K562 (cell line): ENCODE measurements around the gene PTPRT. TPM values are rescaled to one million over a fixed set of nuclear protein-coding genes. Genes with fewer than 3 reads are reported as not detected.

Experiments used
- ATAC-seq: fragments of 200-7000 bp; cut with Tn5 transposase; 3 replicates; pipeline ENCODE4 v1.9.1; 2020; ENCODE audit warnings: moderate library complexity
- BruUV-seq: library from RNA; stranded (reverse); fragments of 400-500 nt; replicated peaks from 2 replicates; lab custom pipeline; 2021; lab: Mats Ljungman, UMichigan
- CTCF ChIA-PET: fragments of 300-600 bp; formaldehyde crosslinking; extraction: SDS; loops from one replicate; lab custom pipeline; 2021; ENCODE audit warnings: low intra/inter-chr PET ratio; lab: Yijun Ruan, JAX
- POLR2A ChIA-PET: fragments of 300-600, 350-650 bp; sonication (Branson Sonifier 250); formaldehyde crosslinking; extraction: SDS; loops from one replicate; lab custom pipeline; 2021; ENCODE audit warnings: antibody characterized with exemption, inconsistent platforms; lab: Yijun Ruan, JAX
- DNase-seq, 4 experiments: peaks; one replicate each; pipeline versions ENCODE4 v3.0.0 to v3.0.0-alpha.2; 2011 to 2018; ENCODE audit warnings: low spot score in 3 of 4, mixed read lengths in 3 of 4; ENCODE audit errors: extremely low read depth in 1 of 4
- FAIRE-seq: peaks from 2 replicates; lab custom pipeline; 2011; peaks lifted over from hg19 to GRCh38; lab: Jason Lieb, UNC
- H2AFZ ChIP-seq: 2 replicates; pipeline ENCODE4 v1.6.0; 2011; ENCODE audit warnings: low read depth, low read length, control low read depth, inconsistent platforms
- H3K27ac ChIP-seq: fragments of 200-600 bp; 3 replicates; pipeline ENCODE4 v1.8.0; 2011; ENCODE audit warnings: low read depth, mild to moderate bottlenecking, control low read depth, inconsistent platforms, low read length, moderate library complexity, mixed read lengths; ENCODE audit errors: extremely low read depth
- H3K27me3 ChIP-seq, 2 experiments: fragments of 300-600 bp in 1 of 2; 2 replicates in 1 of 2; 3 replicates in 1 of 2; pipeline versions ENCODE4 v1.6.0 to v1.8.0; 2011; ENCODE audit warnings: inconsistent platforms in 2 of 2, low read length in 2 of 2, mild to moderate bottlenecking in 1 of 2, mixed read lengths in 1 of 2, moderate library complexity in 1 of 2; ENCODE audit not compliant: control insufficient read depth in 2 of 2, insufficient read depth in 2 of 2
- H3K36me3 ChIP-seq: fragments of 300-600 bp; 3 replicates; pipeline ENCODE4 v1.8.0; 2011; ENCODE audit warnings: mild to moderate bottlenecking, low read length, inconsistent platforms; ENCODE audit not compliant: control insufficient read depth, insufficient read depth
- H3K4me1 ChIP-seq, 2 experiments: fragments of 200-600 bp in 1 of 2; replicated peaks in 1 of 2; 2 replicates in 1 of 2; 3 replicates in 1 of 2; pipeline versions ENCODE4 v1.5.1 to v1.8.0; 2011; ENCODE audit warnings: inconsistent platforms in 2 of 2, low read length in 2 of 2, mild to moderate bottlenecking in 1 of 2, mixed read lengths in 1 of 2, moderate library complexity in 1 of 2; ENCODE audit not compliant: control insufficient read depth in 2 of 2, insufficient read depth in 2 of 2
- H3K4me2 ChIP-seq: 2 replicates; pipeline ENCODE4 v1.6.1; 2011; ENCODE audit warnings: low read length, control low read depth, inconsistent platforms, mixed read lengths; ENCODE audit not compliant: insufficient read depth
- H3K4me3 ChIP-seq: fragments of 200-600 bp; sonication (generic), shearing (Covaris generic); 2 replicates; pipeline ENCODE4 v1.5.1; 2016; ENCODE audit warnings: control low read depth, inconsistent platforms
- H3K79me2 ChIP-seq: fragments of 200-600 bp; 3 replicates; pipeline ENCODE4 v1.8.0; 2011; ENCODE audit warnings: low read length, inconsistent platforms; ENCODE audit not compliant: control insufficient read depth, insufficient read depth
- H3K9ac ChIP-seq, 2 experiments: 2 replicates each; pipeline versions ENCODE4 v1.6.0 to v1.6.1; 2011; ENCODE audit warnings: low read depth in 2 of 2, low read length in 2 of 2, control low read depth in 1 of 2, inconsistent platforms in 1 of 2, mild to moderate bottlenecking in 1 of 2, mixed read lengths in 1 of 2; ENCODE audit not compliant: insufficient read depth in 1 of 2
- H3K9me1 ChIP-seq: one replicate; pipeline ENCODE4 v1.6.0; 2011; ENCODE audit warnings: inconsistent platforms, mild to moderate bottlenecking, low read length, moderate library complexity; ENCODE audit not compliant: control insufficient read depth, insufficient read depth
- H3K9me3 ChIP-seq: replicated peaks from 2 replicates; pipeline ENCODE4 v1.5.1; 2011; ENCODE audit warnings: low read depth, low read length, inconsistent platforms; ENCODE audit not compliant: control insufficient read depth, insufficient read depth
- H4K20me1 ChIP-seq: replicated peaks from 2 replicates; pipeline ENCODE4 v1.6.1; 2011; ENCODE audit warnings: low read length, inconsistent platforms, mixed read lengths; ENCODE audit not compliant: control insufficient read depth, insufficient read depth
- ATF7 ChIP-seq: fragments of 450-650 bp; IDR thresholded peaks from 2 replicates; pipeline ENCODE4 v1.7.1; 2014; ENCODE audit warnings: mild to moderate bottlenecking, moderate library complexity
- BRD4 ChIP-seq: fragments of 200-600 bp; sonication (generic); IDR thresholded peaks from 2 replicates; pipeline ENCODE4 v1.6.1; 2017; ENCODE audit warnings: inconsistent platforms
- CBX8 ChIP-seq: fragments of 200-600 bp; sonication (generic); IDR thresholded peaks from 2 replicates; pipeline ENCODE4 v1.6.1; 2012; ENCODE audit warnings: borderline replicate concordance, mixed run types, low read depth, mild to moderate bottlenecking, moderate library complexity, mixed read lengths, low read length, control low read depth, inconsistent platforms; ENCODE audit not compliant: poor library complexity, severe bottlenecking; ENCODE audit errors: extremely low read depth
- FIP1L1 ChIP-seq: fragments of 200-400 bp; formaldehyde crosslinking; IDR thresholded peaks from 2 replicates; pipeline ENCODE4 v1.6.1; 2018; ENCODE audit warnings: mild to moderate bottlenecking, low read depth, low read length; ENCODE audit not compliant: poor library complexity, severe bottlenecking
- HLTF ChIP-seq: fragments of 450-650 bp; IDR thresholded peaks from 2 replicates; pipeline ENCODE4 v1.6.1; 2016
- PYGO2 ChIP-seq: fragments of 450-650 bp; IDR thresholded peaks from 2 replicates; pipeline ENCODE4 v1.6.1; 2016; ENCODE audit warnings: mild to moderate bottlenecking, missing genetic modification characterization, moderate library complexity, missing compliant biosample characterization
- TFAM ChIP-seq: fragments of 250-450 bp; sonication (Bioruptor Pico); conservative IDR thresholded peaks from 2 replicates; pipeline ENCODE4 v1.5.0; 2021; ENCODE audit warnings: mild to moderate bottlenecking, moderate library complexity
- WGBS: fragments of 100-300 bp; shearing (Covaris generic); methylation state at CpG from one replicate; pipeline ENCODE4 v1.1.6; 2016; ENCODE audit warnings: low coverage, mixed read lengths; ENCODE audit not compliant: insufficient coverage; ENCODE audit errors: missing lambda C conversion rate; 5-methylcytosine and 5-hydroxymethylcytosine counted together
- in situ Hi-C: fragments of 300-500 bp; cut with MboI; formaldehyde crosslinking; loops from 4 replicates; pipeline ENCODE4 v1.15.0; 2018; ENCODE audit warnings: inconsistent platforms, mixed read lengths
- intact Hi-C: fragments of 100-400 bp; cut with micrococcal nuclease; formaldehyde crosslinking; loops from 2 replicates; pipeline ENCODE4 v1.14.2; 2022
- polyA plus RNA-seq, 8 experiments: library from polyadenylated mRNA; depleted of rRNA in 4 of 8; stranded (reverse) in 5 of 8; unstranded in 3 of 8; fragments of >200 nt; fragmentation: Nextera tagmentation in 2 of 8; fragmentation: Illumina TruSeq in 1 of 8; extraction: Ambion mirVana in 2 of 8; extraction: Trizol in 1 of 8; gene quantifications; 2 replicates each; pipeline versions ENCODE4 v1.2.1 to v1.2.3, GENCODE V29; 2011 to 2014; ENCODE audit warnings: inconsistent platforms in 1 of 8, missing spikeins in 1 of 8
- total RNA-seq, 7 experiments: library from RNA; depleted of rRNA in 6 of 7; stranded (reverse); fragments of >200 nt in 6 of 7; fragmentation: Illumina TruSeq in 2 of 7; extraction: Trizol in 2 of 7; gene quantifications; 2 replicates each; pipeline versions ENCODE4 v1.2.1 to v1.2.3, GENCODE V29; 2011 to 2021; ENCODE audit warnings: low replicate concordance in 1 of 7
- TF ChIP-seq, protein P1 (sequence below): fragments of 450-650 bp; IDR thresholded peaks from 2 replicates; pipeline ENCODE4 v1.7.1; 2018; ENCODE audit warnings: mild to moderate bottlenecking, low read depth; ENCODE audit not compliant: partially characterized antibody
- TF ChIP-seq, protein P2 (sequence below): conservative IDR thresholded peaks from 2 replicates; pipeline ENCODE4 v1.6.1; 2011; ENCODE audit warnings: low read depth, mild to moderate bottlenecking, low read length; ENCODE audit not compliant: control insufficient read depth
- TF ChIP-seq, protein P3 (sequence below): fragments of 250-450 bp; sonication (Bioruptor Pico); IDR thresholded peaks from 2 replicates; pipeline ENCODE4 v1.9.0; 2021; ENCODE audit warnings: mild to moderate bottlenecking

Gene PTPRT
- total and polyA plus RNA-seq, 9 of the 15 experiments (the other 6 are each of a cell fraction or from before 2014, with no cell fraction given): not detected

DNA sequence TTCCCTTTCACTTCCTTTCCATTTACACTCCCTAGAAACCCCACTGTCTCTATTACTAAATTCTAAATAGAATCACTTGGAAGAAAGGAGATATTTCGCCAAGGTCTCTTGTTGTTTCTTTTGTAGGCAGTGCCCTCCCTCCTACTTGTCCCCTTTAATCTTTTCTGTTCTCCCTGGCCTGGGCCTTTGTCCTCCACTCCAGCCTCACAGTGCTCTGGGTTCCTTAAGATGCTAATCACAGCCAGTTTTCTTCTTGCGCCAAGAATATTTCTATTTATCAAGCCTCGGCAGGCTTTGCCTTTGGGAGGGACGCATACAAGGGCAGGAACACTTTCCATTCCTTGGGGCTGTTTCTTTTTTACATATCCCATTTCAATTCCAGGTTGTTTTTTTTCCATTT is 1051.0 kb downstream of the PTPRT start:
- in situ Hi-C loops: no loop called here
- Histone ChIP-seq H3K27me3 (no peaks in the 10 kb centered on the region), H3K9ac (no peak overlapping the region), H3K9me1 (no peaks in the 10 kb centered on the region), H2AFZ (no peak overlapping the region), H3K9me3 (no peaks in the 10 kb centered on the region), H3K4me2 (no peak overlapping the region), H3K79me2 (no peaks in the 10 kb centered on the region), H3K4me3 (no peak overlapping the region), H4K20me1 (no peaks in the 10 kb centered on the region), H3K36me3 (no peaks in the 10 kb centered on the region), H3K27ac (no peak overlapping the region), H3K4me1 (no peaks in the 10 kb centered on the region)
- BruUV-seq: no TSS peak
- WGBS: 0% methylated on average over 4 of the region's 4 CpGs
- FAIRE-seq (no peak), ATAC-seq (no peak), DNase-seq (no peak)
- TF ChIP-seq HLTF (no peak), CBX8 (no peak), PYGO2 (tag) (no peak), BRD4 (no peak)
- CTCF ChIA-PET: no interaction called here
- POLR2A ChIA-PET: no interaction called here
- intact Hi-C loops: no loop called here

DNA sequence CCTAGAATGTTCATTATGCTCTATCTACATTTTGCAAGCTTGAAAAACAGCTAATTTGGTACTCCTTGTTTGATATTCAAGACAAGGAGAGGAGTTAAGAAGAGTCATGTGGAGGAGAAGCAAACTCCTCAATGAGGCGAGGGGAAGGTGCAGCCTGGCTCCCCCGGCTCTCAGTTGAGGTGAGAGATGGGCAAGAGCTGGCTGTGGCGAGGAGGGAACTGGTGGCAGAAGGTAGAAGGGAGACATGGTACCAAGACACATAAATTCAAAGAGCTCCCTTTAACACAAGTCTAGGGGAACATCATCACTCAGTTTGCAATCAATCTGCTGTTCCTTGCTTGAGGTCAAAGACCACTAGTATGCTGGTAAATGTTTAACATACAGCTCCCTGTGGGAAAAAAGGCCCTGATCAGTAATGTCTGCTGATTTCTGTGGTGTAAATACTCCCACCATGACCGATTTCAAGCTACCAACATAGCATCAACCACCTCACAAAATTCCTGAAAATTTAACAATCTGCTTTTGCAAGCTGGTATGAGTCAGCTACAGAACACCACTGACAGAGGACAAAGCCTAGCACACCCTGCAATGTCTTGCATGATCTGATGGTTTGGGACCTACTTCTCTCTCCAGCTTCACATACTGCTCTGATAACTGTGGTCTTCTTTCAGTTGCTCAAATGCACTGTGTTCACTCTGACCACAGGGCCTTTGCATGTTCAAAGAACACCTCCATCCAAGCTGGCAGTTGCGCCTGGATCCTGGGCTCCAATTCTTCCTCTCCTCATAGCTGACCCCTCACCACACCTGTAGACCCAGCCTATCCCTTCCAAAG is 1055.2 kb downstream of the PTPRT start:
- BruUV-seq: no TSS peak
- CTCF ChIA-PET: no interaction called here
- no peak for FAIRE-seq
- TF ChIP-seq, protein P1, sequence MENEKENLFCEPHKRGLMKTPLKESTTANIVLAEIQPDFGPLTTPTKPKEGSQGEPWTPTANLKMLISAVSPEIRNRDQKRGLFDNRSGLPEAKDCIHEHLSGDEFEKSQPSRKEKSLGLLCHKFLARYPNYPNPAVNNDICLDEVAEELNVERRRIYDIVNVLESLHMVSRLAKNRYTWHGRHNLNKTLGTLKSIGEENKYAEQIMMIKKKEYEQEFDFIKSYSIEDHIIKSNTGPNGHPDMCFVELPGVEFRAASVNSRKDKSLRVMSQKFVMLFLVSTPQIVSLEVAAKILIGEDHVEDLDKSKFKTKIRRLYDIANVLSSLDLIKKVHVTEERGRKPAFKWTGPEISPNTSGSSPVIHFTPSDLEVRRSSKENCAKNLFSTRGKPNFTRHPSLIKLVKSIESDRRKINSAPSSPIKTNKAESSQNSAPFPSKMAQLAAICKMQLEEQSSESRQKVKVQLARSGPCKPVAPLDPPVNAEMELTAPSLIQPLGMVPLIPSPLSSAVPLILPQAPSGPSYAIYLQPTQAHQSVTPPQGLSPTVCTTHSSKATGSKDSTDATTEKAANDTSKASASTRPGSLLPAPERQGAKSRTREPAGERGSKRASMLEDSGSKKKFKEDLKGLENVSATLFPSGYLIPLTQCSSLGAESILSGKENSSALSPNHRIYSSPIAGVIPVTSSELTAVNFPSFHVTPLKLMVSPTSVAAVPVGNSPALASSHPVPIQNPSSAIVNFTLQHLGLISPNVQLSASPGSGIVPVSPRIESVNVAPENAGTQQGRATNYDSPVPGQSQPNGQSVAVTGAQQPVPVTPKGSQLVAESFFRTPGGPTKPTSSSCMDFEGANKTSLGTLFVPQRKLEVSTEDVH: no peak
- no peak for TF ChIP-seq FIP1L1
- TF ChIP-seq ATF7: no peak
- TF ChIP-seq, protein P2, sequence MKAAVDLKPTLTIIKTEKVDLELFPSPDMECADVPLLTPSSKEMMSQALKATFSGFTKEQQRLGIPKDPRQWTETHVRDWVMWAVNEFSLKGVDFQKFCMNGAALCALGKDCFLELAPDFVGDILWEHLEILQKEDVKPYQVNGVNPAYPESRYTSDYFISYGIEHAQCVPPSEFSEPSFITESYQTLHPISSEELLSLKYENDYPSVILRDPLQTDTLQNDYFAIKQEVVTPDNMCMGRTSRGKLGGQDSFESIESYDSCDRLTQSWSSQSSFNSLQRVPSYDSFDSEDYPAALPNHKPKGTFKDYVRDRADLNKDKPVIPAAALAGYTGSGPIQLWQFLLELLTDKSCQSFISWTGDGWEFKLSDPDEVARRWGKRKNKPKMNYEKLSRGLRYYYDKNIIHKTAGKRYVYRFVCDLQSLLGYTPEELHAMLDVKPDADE: no peak
- TF ChIP-seq TFAM: no peak
- TF ChIP-seq, protein P3, sequence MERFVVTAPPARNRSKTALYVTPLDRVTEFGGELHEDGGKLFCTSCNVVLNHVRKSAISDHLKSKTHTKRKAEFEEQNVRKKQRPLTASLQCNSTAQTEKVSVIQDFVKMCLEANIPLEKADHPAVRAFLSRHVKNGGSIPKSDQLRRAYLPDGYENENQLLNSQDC: no peak

More for the DNA sequence above, 1055.2 kb downstream of the PTPRT start:
- no peaks in the 10 kb centered on the region for H3K9me3 ChIP-seq
- intact Hi-C loops: no loop called here
- H3K27me3 ChIP-seq: no peaks in the 10 kb centered on the region
- no peaks in the 10 kb centered on the region for H3K79me2 ChIP-seq
- no peaks in the 10 kb centered on the region for H4K20me1 ChIP-seq
- no peaks in the 10 kb centered on the region for H3K9me1 ChIP-seq
- DNase-seq: no peak
- H2AFZ ChIP-seq: no peak overlapping the region
- no peak overlapping the region for H3K4me3 ChIP-seq
- POLR2A ChIA-PET: interaction anchor here (0.6 to 1.2 kb wide), 2 partner anchors 10 to 21 kb away, joined by 4 to 5 read pairs; no protein-coding TSS in a partner anchor
- H3K4me1 ChIP-seq: no peaks in the 10 kb centered on the region
- H3K36me3 ChIP-seq: no peaks in the 10 kb centered on the region
- 0% methylated on average over 5 of the region's 5 CpGs for WGBS
- ATAC-seq: no peak
- in situ Hi-C loops: no loop called here
- H3K4me2 ChIP-seq: no peak overlapping the region
- H3K27ac ChIP-seq: no peak overlapping the region
- no peak overlapping the region for H3K9ac ChIP-seq
